Measurements from ENCODE around the gene UGT1A10.

- TF ChIP-seq CTCF (conservative IDR thresholded peaks at IDR 0.05; ENCODE audit: low read length) (no peak), EZH2phosphoT487 (IDR thresholded peaks at IDR 0.05; ENCODE audit: borderline replicate concordance) (no peak)
Measured at GRCh38 chr2:233758849-233759248, 122.6 kb downstream of the UGT1A10 start.

Measured in Loucy (cell line).